NCI-H187 treated with DMSO at 0.1 percent for 48 hours (cell line): ENCODE data around the gene KRT2.

ENCODE experiments used
- DNase-seq: peaks from one replicate; lab custom pipeline; 2025; lab: John Stamatoyannopoulos, UW

The KRT2 gene

GRCh38 chr12:52663420-52663819 is 11.4 kb upstream of the KRT2 start:
- no peak for DNase-seq

- no peak for DNase-seq
Measured at GRCh38 chr12:52662918-52663229, 10.9 kb upstream of the KRT2 start.

- no peak for DNase-seq
Measured at GRCh38 chr12:52662093-52662917, 10.3 kb upstream of the KRT2 start.

- no peak for DNase-seq
Measured at GRCh38 chr12:52661668-52662067, 9.7 kb upstream of the KRT2 start.

GRCh38 chr12:52660934-52661499 is 9.0 kb upstream of the KRT2 start:
- DNase-seq: no peak

DNA sequence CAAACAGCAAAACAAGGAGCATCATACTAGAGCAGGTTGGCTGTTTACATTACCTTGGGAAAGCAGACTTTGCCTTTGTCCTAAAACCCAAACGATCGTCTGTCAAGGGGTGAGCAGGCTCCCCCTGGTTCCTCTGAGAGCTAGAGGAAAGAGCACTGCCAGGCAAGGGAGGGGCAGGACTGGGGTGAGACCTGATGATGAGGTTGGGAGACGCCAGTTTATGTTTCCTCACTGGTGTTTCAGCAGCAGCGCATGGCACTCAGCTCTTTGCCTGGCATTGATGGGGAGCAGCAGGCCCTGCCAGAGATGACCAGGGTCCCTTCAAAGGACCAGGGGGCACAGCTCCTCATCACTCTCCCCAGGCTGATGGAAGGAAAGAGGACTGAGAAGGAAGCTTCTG is 7.9 kb upstream of the KRT2 start:
- no peak for DNase-seq

DNA sequence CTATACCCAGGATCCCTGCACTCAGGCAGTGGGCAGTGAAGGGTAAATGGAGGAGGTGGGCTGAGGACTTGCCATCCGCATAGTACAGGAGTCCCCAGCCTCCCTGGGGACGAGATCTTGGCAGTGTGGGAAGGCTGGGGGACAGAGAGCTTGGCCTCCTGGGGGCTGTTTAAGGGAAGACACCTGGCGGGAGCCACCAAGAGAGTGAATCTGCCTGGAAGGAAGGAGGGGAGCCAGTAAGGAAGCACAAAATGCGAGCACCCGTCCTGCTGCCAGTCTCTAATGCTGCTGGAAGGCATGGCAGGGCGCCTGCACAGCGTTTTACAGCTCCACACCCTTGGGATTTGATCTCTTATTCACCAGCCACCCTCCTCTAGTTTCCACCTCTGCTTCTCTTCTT is 7.4 kb upstream of the KRT2 start:
- no peak for DNase-seq

- DNase-seq: no peak
Measured at GRCh38 chr12:52658196-52658595, 6.2 kb upstream of the KRT2 start.

DNA sequence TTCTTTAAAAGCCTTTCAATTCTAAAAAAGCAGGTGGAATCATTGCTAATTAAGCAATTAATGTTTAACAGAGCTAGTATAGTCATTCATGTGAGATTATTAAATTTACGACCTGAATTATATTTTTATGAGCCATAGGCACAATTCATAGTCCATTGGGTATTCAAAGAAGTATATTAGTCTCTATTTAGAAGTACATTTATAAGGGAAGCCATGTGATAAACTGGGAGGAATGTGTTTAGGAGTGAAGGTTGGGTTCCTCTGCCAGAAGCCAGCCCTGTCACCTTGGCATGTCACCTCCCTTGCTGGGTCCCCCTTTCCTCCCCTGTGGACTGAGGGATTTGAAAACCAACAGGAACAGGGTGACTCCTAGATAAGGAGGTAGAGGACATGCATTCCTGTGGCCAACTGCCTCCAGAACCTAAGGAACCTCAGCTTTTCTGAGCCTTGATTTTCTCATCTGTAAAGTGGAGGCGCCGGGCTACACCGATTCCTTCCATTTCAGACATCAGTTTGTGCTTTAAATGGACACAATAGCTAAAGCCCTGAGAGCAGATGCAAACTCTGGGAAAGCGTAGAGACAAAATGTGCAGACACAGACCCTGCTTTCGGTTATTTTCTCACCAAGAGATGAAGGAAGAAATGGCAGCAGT is 5.4 kb upstream of the KRT2 start:
- no peak for DNase-seq

- DNase-seq: no peak
Measured at GRCh38 chr12:52656616-52657015, 4.6 kb upstream of the KRT2 start.

DNA sequence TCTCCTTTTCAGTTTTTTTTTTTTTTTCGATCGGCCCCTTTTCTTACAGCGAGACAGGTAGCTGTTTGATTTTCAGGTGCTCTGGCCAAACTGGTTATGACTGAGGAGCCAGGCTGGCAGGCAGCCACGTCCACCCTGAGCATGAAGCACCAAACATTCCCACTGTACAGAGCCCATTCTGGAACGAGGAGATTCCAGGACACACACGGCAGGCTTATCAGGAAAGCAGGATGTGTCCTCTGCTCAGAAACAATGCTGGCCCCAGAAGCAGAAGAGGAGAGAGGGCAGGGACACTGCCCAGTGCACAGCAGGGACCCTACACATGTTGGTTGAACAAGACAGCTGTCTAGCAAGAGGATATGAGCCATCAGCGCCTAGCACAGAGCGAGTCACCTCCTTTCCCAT is 3.7 kb upstream of the KRT2 start:
- no peak for DNase-seq

DNA sequence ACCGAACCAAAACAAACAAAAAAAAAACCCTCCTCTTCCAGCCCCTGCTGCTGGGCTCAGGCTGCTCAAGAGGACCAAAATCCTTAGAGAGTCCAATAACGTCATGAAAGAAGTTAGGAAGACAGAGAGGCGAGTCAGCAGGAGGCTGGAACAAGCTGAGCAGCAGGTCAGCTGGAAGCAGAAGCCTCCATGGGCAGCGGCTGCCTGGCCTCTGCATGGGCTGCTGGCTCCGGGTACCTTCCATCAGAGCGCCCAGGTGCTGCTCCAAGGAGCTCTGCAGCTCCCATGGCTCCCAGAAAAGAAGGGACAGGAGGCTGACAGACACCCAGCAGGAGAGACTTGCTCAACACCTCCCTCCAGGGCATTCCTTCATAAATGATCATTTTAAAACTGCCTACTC is 3.2 kb upstream of the KRT2 start:
- DNase-seq: no peak

DNA sequence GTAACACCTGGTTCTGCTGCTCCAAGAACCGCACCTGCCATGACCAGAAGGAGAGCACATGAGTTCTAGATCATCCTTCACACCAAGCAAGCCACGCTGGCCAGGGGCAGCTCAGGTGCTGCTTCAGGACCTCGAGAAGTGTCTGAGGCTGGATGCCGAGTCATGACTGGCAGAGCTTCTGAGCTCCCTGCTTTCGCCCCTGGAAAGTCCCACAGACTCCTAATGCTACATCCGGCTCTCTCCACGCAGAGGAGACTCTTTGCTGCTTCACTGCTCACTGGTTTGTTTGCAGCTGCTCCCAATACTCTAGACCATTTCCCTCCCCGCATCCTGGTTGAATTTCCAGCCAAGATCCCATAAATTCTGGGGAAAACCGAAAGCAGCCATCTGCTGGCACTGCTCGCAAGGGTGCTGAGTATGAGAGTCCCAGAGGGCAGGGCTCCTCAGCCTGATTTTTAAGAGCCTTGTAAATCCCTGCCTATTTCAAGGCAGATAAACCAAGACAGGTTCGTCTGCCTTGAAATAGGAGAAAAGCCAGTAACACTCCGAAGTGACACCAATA is 1.4 kb downstream of the KRT2 start:
- no peak for DNase-seq

- DNase-seq: no peak
Measured at GRCh38 chr12:52649066-52649465, 2.9 kb downstream of the KRT2 start.

DNA sequence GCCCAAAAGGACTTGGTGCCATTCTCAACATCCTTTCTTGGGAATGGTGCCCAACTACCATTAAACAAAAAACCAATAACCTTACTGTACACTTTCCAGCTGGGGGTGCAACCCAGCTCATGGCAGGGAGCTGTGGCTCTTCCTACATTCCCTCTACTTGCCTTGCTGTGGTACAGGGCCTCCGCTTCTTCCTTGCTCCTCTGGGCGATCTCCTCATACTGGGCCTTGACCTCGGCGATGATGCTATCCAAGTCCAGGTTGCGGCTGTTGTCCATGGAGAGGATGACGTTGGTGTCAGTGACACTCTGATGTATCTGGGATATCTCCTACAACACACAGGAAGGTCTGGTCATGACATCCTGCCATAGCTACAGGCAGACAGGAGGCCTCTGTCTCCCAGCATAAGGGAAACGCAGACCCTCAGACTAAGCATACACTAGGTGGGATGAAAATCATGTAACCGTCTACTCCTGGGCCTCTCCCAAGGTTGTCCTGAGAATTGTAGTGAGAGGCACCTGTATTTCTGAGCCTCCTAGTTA is 3.9 kb downstream of the KRT2 start:
- no peak for DNase-seq

- DNase-seq: no peak
Measured at GRCh38 chr12:52647601-52648000, 4.4 kb downstream of the KRT2 start.

- no peak for DNase-seq
Measured at GRCh38 chr12:52646613-52647012, 5.4 kb downstream of the KRT2 start.

DNA sequence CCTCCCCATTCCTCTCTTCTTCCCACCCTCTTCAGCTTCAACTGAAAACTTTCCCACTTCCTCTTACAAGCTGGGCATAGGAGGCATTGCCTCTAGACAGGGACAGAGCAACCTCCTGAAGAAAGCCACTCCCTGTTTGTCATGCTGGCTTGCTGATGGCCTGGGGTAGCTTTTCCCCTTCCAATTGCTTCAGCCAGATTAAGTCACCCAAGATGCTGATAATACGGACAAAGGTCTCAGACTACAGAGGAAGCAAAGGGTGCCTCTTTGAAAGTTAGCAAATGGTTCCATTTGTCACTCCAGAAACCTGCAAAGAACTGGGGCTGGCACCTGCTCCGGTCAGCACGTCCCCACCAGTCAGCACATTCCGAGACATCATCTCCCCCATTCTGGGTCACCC is 6.0 kb downstream of the KRT2 start:
- no peak for DNase-seq

DNA sequence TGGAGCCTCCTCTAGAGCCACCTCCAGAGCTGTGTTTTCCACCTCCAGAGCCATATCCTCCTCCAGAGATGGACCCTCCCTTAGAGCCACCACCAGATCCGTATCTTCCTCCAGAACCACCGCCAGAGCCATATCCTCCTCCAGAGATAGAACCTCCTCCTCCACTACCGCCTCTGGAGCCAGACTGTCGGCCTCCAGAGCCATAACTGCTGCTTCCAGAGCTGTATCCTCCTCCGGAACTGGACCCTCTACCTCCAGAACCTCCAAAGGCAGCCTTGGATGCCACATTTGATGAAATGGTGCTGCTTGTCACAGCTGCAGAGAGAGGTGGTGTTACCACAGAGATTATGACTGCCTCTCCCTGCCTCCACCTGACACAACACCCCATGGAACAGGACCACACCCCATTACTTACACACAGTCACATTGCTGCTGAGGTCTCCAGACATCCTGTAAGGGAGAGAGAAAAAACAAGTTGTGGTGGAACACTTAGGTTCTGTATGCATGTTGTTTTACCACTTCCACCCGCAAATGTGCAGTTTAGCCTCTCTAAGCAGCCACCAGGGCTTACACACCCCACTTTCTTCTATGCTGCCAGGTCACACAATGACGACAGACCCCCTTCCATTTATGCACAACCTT is 6.8 kb downstream of the KRT2 start:
- DNase-seq: no peak

- no peak for DNase-seq
Measured at GRCh38 chr12:52644078-52644415, 8.0 kb downstream of the KRT2 start.

DNA sequence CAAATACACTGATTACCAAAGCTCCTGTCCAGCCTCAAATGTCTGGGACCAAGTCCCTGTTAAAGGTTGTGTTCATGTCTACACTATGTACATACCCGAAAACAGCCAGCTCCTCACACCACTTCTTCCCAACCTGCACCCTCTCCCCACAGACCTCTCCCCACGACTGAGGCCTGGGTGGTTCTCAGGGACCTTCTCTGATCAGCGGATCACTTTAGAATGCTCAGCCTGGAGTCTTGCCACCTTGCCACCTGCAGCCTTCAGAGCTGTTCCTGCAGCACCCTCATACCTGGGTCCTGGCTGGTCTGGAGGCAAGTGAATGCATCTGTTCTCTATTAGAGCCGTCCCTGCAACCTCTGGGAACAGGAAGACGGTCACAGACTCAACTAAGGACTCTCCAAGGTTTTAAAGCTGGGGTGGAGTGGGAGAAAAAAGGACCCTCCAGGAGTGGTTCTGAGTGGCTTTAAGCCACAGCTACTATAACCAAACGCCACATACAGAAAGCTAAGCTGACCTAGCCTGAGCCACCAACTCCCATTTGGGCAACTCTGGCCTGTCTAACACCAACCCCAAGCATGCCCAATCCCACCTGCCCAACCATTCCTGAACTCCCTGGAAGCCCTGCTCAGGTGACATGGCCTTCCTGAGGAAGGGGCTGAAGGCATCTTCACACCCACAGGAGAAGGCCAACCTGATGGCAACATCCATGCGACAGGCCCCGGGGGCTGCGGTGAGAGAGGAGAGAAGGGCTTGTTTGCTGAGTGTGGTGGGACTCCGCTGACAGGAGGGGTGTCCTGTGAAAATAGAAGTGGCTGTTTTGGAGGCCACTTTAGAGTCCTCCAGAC is 8.6 kb downstream of the KRT2 start:
- no peak for DNase-seq

DNA sequence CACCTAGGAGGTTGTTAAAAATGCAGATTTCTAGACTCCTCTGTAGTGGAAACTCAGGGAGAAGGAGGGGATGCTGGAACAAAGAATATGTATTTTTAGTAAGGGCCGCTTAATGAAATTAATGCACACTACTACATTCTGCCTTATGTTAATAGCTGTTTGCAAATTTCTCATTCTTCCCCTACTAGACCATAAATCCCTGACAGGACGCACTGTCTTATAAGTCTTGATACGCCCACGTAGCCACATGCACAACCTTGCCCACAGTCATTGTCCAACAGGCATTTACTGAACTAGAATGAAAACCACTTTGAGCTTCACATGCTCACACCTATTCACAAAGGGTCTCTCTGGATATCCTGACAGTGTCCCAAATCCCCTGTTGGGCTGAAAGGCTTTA is 10.5 kb downstream of the KRT2 start:
- no peak for DNase-seq
